H1 (cell line): ENCODE data around the gene ARID5B. TPM values are rescaled to one million over a fixed set of nuclear protein-coding genes. Genes with fewer than 3 reads are reported as not detected.

Experiments used
- CTCF ChIA-PET: fragments of 300-600 bp; sonication (Branson Sonifier 250); formaldehyde crosslinking; loops from one replicate; lab custom pipeline; 2021; ENCODE audit not compliant: partially characterized antibody; lab: Charles Lee
- POLR2A ChIA-PET: fragments of 300-600 bp; sonication (Branson Sonifier 250); formaldehyde crosslinking; loops from one replicate; lab custom pipeline; 2021; ENCODE audit warnings: inconsistent platforms; ENCODE audit not compliant: partially characterized antibody; lab: Charles Lee
- DNase-seq, 2 experiments: peaks; one replicate each; pipeline versions ENCODE4 v3.0.0 to v3.0.0-alpha.2; 2010 to 2022; ENCODE audit warnings: low spot score in 2 of 2, low read depth in 1 of 2, mixed read lengths in 1 of 2
- FAIRE-seq: peaks from 2 replicates; lab custom pipeline; 2011; peaks lifted over from hg19 to GRCh38; lab: Jason Lieb, UNC
- H2AFZ ChIP-seq: 2 replicates; pipeline ENCODE4 v1.8.1; 2012; ENCODE audit warnings: low read length, inconsistent platforms
- H2AK5ac ChIP-seq: 2 replicates; pipeline ENCODE4 v1.6.1; 2013; ENCODE audit warnings: low read depth, low read length
- H2BK120ac ChIP-seq: replicated peaks from 2 replicates; pipeline ENCODE3; 2013; ENCODE audit warnings: low read depth, low read length, inconsistent platforms
- H2BK12ac ChIP-seq: 2 replicates; pipeline ENCODE4 v1.6.1; 2013; ENCODE audit warnings: low read depth, low read length
- H2BK15ac ChIP-seq: 2 replicates; pipeline ENCODE4 v1.6.1; 2013; ENCODE audit warnings: low read length
- H2BK20ac ChIP-seq: 2 replicates; pipeline ENCODE4 v1.6.1; 2013; ENCODE audit warnings: low read length
- H2BK5ac ChIP-seq: 2 replicates; pipeline ENCODE4 v1.6.1; 2013; ENCODE audit warnings: low read depth, low read length
- H3K14ac ChIP-seq: 2 replicates; pipeline ENCODE4 v1.6.1; 2013; ENCODE audit warnings: inconsistent platforms; ENCODE audit not compliant: insufficient read length
- H3K18ac ChIP-seq: 2 replicates; pipeline ENCODE4 v1.6.1; 2013; ENCODE audit warnings: low read length; ENCODE audit errors: extremely low read depth
- H3K23ac ChIP-seq: 2 replicates; pipeline ENCODE4 v1.6.1; 2013; ENCODE audit warnings: inconsistent platforms; ENCODE audit not compliant: insufficient read length
- H3K23me2 ChIP-seq: 2 replicates; pipeline ENCODE4 v1.6.1; 2013; ENCODE audit warnings: low read depth, low read length
- H3K27ac ChIP-seq: 2 replicates; pipeline ENCODE4 v1.6.1; 2011; ENCODE audit warnings: low read depth, low read length, inconsistent platforms
- H3K27me3 ChIP-seq, 4 experiments: replicated peaks in 1 of 4; 1 replicate in 1 of 4; 2 replicates in 3 of 4; pipeline versions ENCODE4 v1.6.1 to v1.8.1; 2011 to 2013; ENCODE audit warnings: low read length in 3 of 4, mild to moderate bottlenecking in 3 of 4, inconsistent platforms in 2 of 4, mixed read lengths in 2 of 4, moderate library complexity in 1 of 4; ENCODE audit not compliant: control insufficient read depth in 3 of 4, insufficient read depth in 3 of 4; ENCODE audit errors: extremely low read depth in 1 of 4
- H3K36me3 ChIP-seq, 4 experiments: 2 replicates each; pipeline versions ENCODE4 v1.6.1 to v1.8.1; 2011 to 2013; ENCODE audit warnings: mild to moderate bottlenecking in 4 of 4, low read length in 3 of 4, moderate library complexity in 2 of 4, control low read depth in 1 of 4, inconsistent platforms in 1 of 4; ENCODE audit not compliant: insufficient read depth in 4 of 4, control insufficient read depth in 2 of 4
- H3K4ac ChIP-seq: replicated peaks from 2 replicates; pipeline ENCODE3; 2013; ENCODE audit warnings: low read length, low read depth, mixed read lengths, inconsistent platforms; ENCODE audit not compliant: insufficient read length
- H3K4me1 ChIP-seq, 4 experiments: replicated peaks in 1 of 4; 1 replicate in 1 of 4; 2 replicates in 3 of 4; pipeline versions ENCODE4 v1.6.1 to v1.8.1; 2011 to 2013; ENCODE audit warnings: low read length in 3 of 4, inconsistent platforms in 2 of 4, mixed read lengths in 1 of 4; ENCODE audit not compliant: insufficient read depth in 4 of 4, control insufficient read depth in 3 of 4
- H3K4me2 ChIP-seq, 2 experiments: 2 replicates each; pipeline versions ENCODE4 v1.6.1 to v1.8.1; 2011 to 2013; ENCODE audit warnings: low read depth in 2 of 2, low read length in 2 of 2, control low read depth in 1 of 2, inconsistent platforms in 1 of 2, mild to moderate bottlenecking in 1 of 2; ENCODE audit not compliant: insufficient read depth in 1 of 2
- H3K4me3 ChIP-seq, 4 experiments: fragments of 200-600, 300-600 bp in 1 of 4; sonication (generic), shearing (Covaris generic), sonication (Bioruptor Twin) in 1 of 4; 2 replicates each; pipeline versions ENCODE4 v1.5.1 to v1.8.1; 2011 to 2016; ENCODE audit warnings: low read length in 4 of 4, low read depth in 3 of 4, control low read depth in 2 of 4, inconsistent platforms in 2 of 4, mild to moderate bottlenecking in 2 of 4, mixed read lengths in 1 of 4, moderate library complexity in 1 of 4; ENCODE audit not compliant: insufficient read depth in 2 of 4; ENCODE audit errors: extremely low read depth in 1 of 4
- H3K56ac ChIP-seq: replicated peaks from 2 replicates; pipeline ENCODE3; 2013; ENCODE audit warnings: low read depth, mild to moderate bottlenecking, mixed read lengths, low read length, inconsistent platforms; ENCODE audit not compliant: insufficient read length
- H3K79me1 ChIP-seq: 2 replicates; pipeline ENCODE4 v1.6.1; 2013; ENCODE audit warnings: low read depth, low read length, control low read depth
- H3K79me2 ChIP-seq, 2 experiments: 2 replicates each; pipeline versions ENCODE4 v1.6.1 to v1.8.1; 2012 to 2013; ENCODE audit warnings: low read length in 2 of 2, mild to moderate bottlenecking in 2 of 2, inconsistent platforms in 1 of 2; ENCODE audit not compliant: insufficient read depth in 2 of 2, control insufficient read depth in 1 of 2
- H3K9ac ChIP-seq, 4 experiments: replicated peaks in 1 of 4; 1 replicate in 1 of 4; 2 replicates in 3 of 4; pipeline versions ENCODE4 v1.6.1 to v1.8.1; 2011 to 2013; ENCODE audit warnings: low read depth in 3 of 4, low read length in 3 of 4, control low read depth in 2 of 4, mild to moderate bottlenecking in 2 of 4, moderate library complexity in 2 of 4, inconsistent platforms in 1 of 4; ENCODE audit errors: extremely low read depth in 1 of 4
- H3K9me3 ChIP-seq, 2 experiments: 2 replicates each; pipeline versions ENCODE4 v1.6.1 to v1.8.1; 2012 to 2013; ENCODE audit warnings: mild to moderate bottlenecking in 2 of 2, moderate library complexity in 2 of 2, control low read depth in 1 of 2, inconsistent platforms in 1 of 2, low read depth in 1 of 2, low read length in 1 of 2, mixed read lengths in 1 of 2; ENCODE audit not compliant: insufficient read depth in 2 of 2
- H4K20me1 ChIP-seq, 2 experiments: replicated peaks in 1 of 2; 2 replicates each; pipeline versions ENCODE3 to v1.8.1; 2011 to 2013; ENCODE audit warnings: inconsistent platforms in 2 of 2, low read length in 2 of 2, mild to moderate bottlenecking in 1 of 2; ENCODE audit not compliant: insufficient read depth in 2 of 2, control insufficient read depth in 1 of 2
- H4K5ac ChIP-seq: 2 replicates; pipeline ENCODE4 v1.6.1; 2013; ENCODE audit warnings: low read length, low read depth, mixed read lengths, inconsistent platforms; ENCODE audit not compliant: insufficient read length
- H4K8ac ChIP-seq: 2 replicates; pipeline ENCODE4 v1.8.0; 2013; ENCODE audit warnings: mild to moderate bottlenecking, moderate library complexity, low read length, inconsistent platforms; ENCODE audit not compliant: insufficient read depth; ENCODE audit errors: extremely low read depth
- H4K91ac ChIP-seq: replicated peaks from 2 replicates; pipeline ENCODE3; 2013; ENCODE audit warnings: low read length, mixed read lengths, inconsistent platforms; ENCODE audit not compliant: insufficient read length
- CEBPB ChIP-seq: IDR thresholded peaks from 2 replicates; pipeline ENCODE4 v1.6.1; 2012; ENCODE audit warnings: low read depth, low read length
- CHD1 ChIP-seq: IDR thresholded peaks from 2 replicates; pipeline ENCODE4 v1.6.1; 2012; ENCODE audit warnings: low read depth, low read length, improper control_type of control experiment
- HDAC2 ChIP-seq, 2 experiments: fragments of 300-600 bp in 1 of 2; sonication (generic) in 1 of 2; IDR thresholded peaks; 2 replicates each; pipeline ENCODE4 v1.6.1; 2011 to 2012; ENCODE audit warnings: low read depth in 2 of 2, low read length in 2 of 2, mild to moderate bottlenecking in 2 of 2, moderate library complexity in 2 of 2, borderline replicate concordance in 1 of 2, inconsistent platforms in 1 of 2
- KDM1A ChIP-seq: fragments of 200-600, 300-600 bp; sonication (generic); IDR thresholded peaks from 2 replicates; pipeline ENCODE4 v1.7.1; 2016; ENCODE audit warnings: mild to moderate bottlenecking, low read length, borderline replicate concordance
- NANOG ChIP-seq: IDR thresholded peaks from 2 replicates; pipeline ENCODE4 v1.6.1; 2011; ENCODE audit warnings: low read length, low read depth, mild to moderate bottlenecking, inconsistent platforms; ENCODE audit not compliant: insufficient read depth, poor library complexity, severe bottlenecking
- PHF8 ChIP-seq: fragments of 200-600 bp; sonication (generic); conservative IDR thresholded peaks from 2 replicates; pipeline ENCODE4 v1.7.1; 2012; ENCODE audit warnings: low read depth, mild to moderate bottlenecking, inconsistent platforms, low read length, moderate library complexity
- RBBP5 ChIP-seq: IDR thresholded peaks from 2 replicates; pipeline ENCODE4 v1.7.1; 2012; ENCODE audit warnings: low read depth, mild to moderate bottlenecking, inconsistent platforms, low read length, moderate library complexity, borderline replicate concordance
- SAP30 ChIP-seq: fragments of 300-600 bp; sonication (generic); IDR thresholded peaks from 2 replicates; pipeline ENCODE4 v1.7.1; 2012; ENCODE audit warnings: low read length, moderate library complexity, mild to moderate bottlenecking, inconsistent platforms; ENCODE audit not compliant: insufficient read depth, insufficient replicate concordance
- TAF7 ChIP-seq: optimal IDR thresholded peaks from 2 replicates; pipeline ENCODE3; 2011; ENCODE audit warnings: low read depth, mild to moderate bottlenecking, inconsistent platforms, low read length, moderate library complexity, borderline replicate concordance
- TBP ChIP-seq: IDR thresholded peaks from 2 replicates; pipeline ENCODE4 v1.6.1; 2011; ENCODE audit warnings: low read depth, low read length, improper control_type of control experiment
- WGBS, 2 experiments: shearing (Covaris generic) in 1 of 2; methylation state at CpG; one replicate each; pipeline versions ENCODE4 v1.1.6 to v1.1.7; 2013 to 2015; ENCODE audit warnings: low lambda C conversion rate in 2 of 2, mixed read lengths in 2 of 2, inconsistent platforms in 1 of 2, low coverage in 1 of 2, missing lambda C conversion rate in 1 of 2; ENCODE audit not compliant: insufficient replicate concordance in 2 of 2, insufficient coverage in 1 of 2, insufficient read length in 1 of 2; ENCODE audit errors: extremely low coverage in 1 of 2, missing lambda C conversion rate in 1 of 2; 5-methylcytosine and 5-hydroxymethylcytosine counted together
- polyA plus RNA-seq, 7 experiments: library from polyadenylated mRNA; depleted of rRNA in 3 of 7; stranded (reverse) in 5 of 7; unstranded in 2 of 7; fragments of >200 nt in 5 of 7; fragments of 200-250 nt in 2 of 7; gene quantifications; 1 replicate in 5 of 7; 2 replicates in 1 of 7; 4 replicates in 1 of 7; pipeline versions ENCODE4 v1.2.1 to v1.2.3, GENCODE V29; 2011 to 2013; ENCODE audit warnings: missing spikeins in 2 of 7, mixed read lengths in 2 of 7
- total RNA-seq: library from RNA; stranded (reverse); fragmentation: NEBNext Ultra II Directional; extraction: Animal tissue kit (Norgen Biotek cat#: 25700); gene quantifications from 2 replicates; pipeline ENCODE4 v1.2.1, GENCODE V29; 2021
- TF ChIP-seq, protein P1 (sequence below): IDR thresholded peaks from 2 replicates; pipeline ENCODE4 v1.6.1; 2012; ENCODE audit warnings: low read length, inconsistent platforms
- TF ChIP-seq, protein P2 (sequence below): IDR thresholded peaks from 2 replicates; pipeline ENCODE4 v1.6.1; 2011; ENCODE audit warnings: low read depth, mild to moderate bottlenecking, low read length; ENCODE audit not compliant: insufficient read depth

The ARID5B gene
- total and polyA plus RNA-seq, 2 of the 8 experiments (the other 6 are each of a cell fraction or from before 2014, with no cell fraction given), result 0.21 to 1.1 TPM

GRCh38 chr10:62121187-62121530, 219.7 kb downstream of the ARID5B start:
- Histone ChIP-seq H3K4me2 (no peak overlapping the region), H3K9ac (no peak overlapping the region), H3K4me3 (no peak overlapping the region), H2BK20ac (no peak overlapping the region), H4K5ac (no peak overlapping the region), H4K91ac (no peak overlapping the region), H3K56ac (no peak overlapping the region), H3K4me1 (no peaks in the 10 kb centered on the region), H3K36me3 (no peaks in the 10 kb centered on the region), H3K79me2 (no peaks in the 10 kb centered on the region), H4K8ac (no peak overlapping the region), H4K20me1 (no peaks in the 10 kb centered on the region), H2BK5ac (no peak overlapping the region), H2AFZ (no peak overlapping the region), H3K27ac (no peak overlapping the region), H2BK12ac (no peak overlapping the region), H2BK15ac (no peak overlapping the region), H3K23ac (no peak overlapping the region), H3K23me2 (no peaks in the 10 kb centered on the region), H2AK5ac (no peak overlapping the region), H3K4ac (no peak overlapping the region), H2BK120ac (no peak overlapping the region), H3K14ac (no peak overlapping the region), H3K9me3 (no peaks in the 10 kb centered on the region), H3K18ac (no peak overlapping the region), H3K79me1 (no peaks in the 10 kb centered on the region), H3K27me3 (no peaks in the 10 kb centered on the region)
- 84% methylated on average over 1 of the region's 1 CpG; no CpG with 5 or more reads in 1 of the 2 experiments for WGBS, 2 experiments
- TF ChIP-seq CEBPB (no peak), PHF8 (no peak), TBP (no peak), SAP30 (no peak), NANOG (no peak), KDM1A (no peak), HDAC2 (IDR thresholded peaks at IDR 0.05; ENCODE audit: borderline replicate concordance in 1 of 2, low read depth in 2 of 2, low read length in 2 of 2) (no peak), RBBP5 (no peak), CHD1 (no peak), TAF7 (no peak)
- TF ChIP-seq, protein P1, sequence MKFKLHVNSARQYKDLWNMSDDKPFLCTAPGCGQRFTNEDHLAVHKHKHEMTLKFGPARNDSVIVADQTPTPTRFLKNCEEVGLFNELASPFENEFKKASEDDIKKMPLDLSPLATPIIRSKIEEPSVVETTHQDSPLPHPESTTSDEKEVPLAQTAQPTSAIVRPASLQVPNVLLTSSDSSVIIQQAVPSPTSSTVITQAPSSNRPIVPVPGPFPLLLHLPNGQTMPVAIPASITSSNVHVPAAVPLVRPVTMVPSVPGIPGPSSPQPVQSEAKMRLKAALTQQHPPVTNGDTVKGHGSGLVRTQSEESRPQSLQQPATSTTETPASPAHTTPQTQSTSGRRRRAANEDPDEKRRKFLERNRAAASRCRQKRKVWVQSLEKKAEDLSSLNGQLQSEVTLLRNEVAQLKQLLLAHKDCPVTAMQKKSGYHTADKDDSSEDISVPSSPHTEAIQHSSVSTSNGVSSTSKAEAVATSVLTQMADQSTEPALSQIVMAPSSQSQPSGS, result no peak
- TF ChIP-seq, protein P2, sequence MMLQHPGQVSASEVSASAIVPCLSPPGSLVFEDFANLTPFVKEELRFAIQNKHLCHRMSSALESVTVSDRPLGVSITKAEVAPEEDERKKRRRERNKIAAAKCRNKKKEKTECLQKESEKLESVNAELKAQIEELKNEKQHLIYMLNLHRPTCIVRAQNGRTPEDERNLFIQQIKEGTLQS, result no peak
- DNase-seq (no peak), FAIRE-seq (no peak)
- POLR2A ChIA-PET, result no interaction called here
- CTCF ChIA-PET, result interaction anchor here (1.3 kb wide), 1 partner anchor 17 kb away, joined by 3 read pairs; no protein-coding TSS in a partner anchor
